GM18858 (cell line): ENCODE measurements around the gene COLEC11.

Source experiments
- ATAC-seq: cut with Tn5 transposase; IDR thresholded peaks from one replicate; pipeline ENCODE4 v1.9.1; 2021; ENCODE audit not compliant: unreplicated experiment

COLEC11 gene

DNA sequence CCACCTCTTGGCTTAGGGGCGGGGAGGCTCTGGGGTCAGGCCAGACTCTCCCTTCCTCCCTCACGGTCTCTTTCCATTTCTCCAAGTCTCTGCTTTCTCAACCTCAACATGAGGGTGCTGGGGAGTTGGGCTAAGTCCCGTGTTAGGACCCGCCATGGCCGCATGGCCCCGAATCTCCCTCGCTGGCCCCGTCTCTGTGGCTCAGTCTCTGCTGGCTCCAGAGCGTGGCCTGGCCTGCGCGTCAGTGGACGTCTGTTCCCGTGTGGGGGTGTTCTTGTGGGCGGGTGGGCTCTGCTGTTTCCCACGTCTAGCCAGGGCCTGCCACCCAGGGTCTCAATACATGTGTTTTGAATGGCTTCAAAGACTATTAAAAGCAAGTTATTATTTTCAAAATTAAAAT lies 75.5 kb downstream of the COLEC11 start:
- ATAC-seq, result no peak

DNA sequence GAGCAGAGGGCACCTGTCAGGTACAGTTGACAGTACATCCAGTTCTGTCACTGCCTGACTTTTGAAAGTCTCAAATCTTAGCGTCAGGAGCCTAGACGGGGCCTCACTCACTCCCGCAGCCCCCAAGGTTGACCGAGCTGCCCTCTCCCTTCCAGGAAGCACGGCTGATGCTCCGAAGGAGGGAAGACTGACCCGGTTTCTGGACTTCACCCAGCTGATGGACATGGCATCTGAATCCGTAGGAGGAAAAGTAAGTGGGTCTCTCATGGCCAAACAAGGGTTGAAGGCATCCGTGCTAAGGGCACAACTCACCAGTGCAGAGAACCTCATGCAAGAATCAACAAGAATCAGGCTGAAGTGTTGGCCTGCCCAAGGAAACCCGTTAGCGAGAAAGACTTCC lies 76.0 kb downstream of the COLEC11 start:
- ATAC-seq, result no peak

DNA sequence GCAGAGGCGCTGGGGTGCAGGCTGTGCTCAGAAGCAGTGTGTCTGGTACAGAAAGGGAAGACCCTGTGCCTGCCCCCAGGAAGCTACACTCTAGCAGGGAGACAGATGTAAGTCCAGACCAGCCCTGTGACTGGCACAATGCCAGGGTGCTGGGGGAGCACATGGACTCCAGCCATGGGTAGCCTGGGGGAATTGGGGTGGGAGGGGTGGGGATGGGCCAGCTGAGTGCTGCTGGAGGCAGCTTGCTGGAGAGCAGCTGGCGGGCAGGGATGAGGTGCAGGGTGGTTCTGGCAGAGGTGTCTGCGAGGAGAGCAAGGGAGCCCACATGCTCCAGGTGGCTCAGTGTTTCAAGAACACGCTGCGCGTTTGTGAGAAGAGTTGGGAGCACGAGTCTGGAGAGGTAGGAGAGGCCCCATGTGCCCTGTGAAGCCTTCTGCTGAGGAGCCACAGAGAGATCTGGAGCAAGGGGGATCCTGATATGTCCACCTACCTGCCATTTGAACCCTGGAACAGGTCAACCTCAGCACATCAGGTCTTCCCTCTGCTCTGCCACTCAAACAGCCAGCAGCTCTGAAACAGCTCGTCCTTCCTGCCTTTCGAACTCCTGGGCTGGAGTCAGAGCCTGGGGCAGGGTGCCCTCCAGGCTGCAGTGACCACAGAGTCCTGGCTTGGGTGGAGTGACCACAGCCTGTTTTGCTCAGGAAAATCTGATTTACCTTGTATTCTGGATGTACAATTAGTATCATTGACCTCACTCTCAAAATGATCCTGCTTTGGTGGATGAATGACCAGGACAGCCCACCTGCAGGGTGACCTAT lies 78.2 kb downstream of the COLEC11 start:
- ATAC-seq, result no peak

DNA sequence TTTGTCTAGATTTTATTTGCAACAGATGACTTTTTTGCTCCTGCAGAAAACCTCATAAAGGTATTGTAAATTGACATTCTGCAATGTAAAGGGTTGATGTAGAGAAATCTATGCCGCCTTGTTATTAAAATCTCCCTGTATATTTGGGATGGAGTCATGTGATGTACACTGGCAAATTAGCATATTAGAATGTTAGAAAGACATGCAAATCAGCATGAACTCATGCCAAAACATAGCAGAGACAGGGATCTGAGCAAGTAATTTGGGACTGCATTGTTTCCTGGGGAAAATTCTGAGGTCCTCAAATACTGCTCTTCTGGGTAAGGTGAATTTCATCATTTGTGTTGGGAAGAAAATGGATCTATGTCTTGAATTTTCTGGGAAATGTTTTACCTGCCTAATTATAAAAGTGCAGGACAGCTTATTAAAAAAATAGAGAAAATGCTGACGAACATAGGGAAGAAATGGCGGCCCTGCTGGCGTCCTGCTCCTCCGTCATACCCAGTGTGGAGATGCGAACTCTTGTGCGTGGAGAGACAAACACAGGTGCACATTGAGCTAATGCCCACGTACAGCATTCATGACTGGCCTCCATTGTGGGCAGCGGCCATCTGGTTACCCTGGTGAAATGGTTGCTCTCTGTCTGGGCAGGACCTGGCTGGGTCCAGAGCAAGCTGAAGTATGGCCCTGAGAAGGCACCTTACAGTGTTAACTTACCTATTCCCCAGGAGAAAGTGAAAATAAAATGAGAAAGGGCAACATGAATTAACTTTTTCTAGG lies 79.3 kb downstream of the COLEC11 start:
- no peak for ATAC-seq

DNA sequence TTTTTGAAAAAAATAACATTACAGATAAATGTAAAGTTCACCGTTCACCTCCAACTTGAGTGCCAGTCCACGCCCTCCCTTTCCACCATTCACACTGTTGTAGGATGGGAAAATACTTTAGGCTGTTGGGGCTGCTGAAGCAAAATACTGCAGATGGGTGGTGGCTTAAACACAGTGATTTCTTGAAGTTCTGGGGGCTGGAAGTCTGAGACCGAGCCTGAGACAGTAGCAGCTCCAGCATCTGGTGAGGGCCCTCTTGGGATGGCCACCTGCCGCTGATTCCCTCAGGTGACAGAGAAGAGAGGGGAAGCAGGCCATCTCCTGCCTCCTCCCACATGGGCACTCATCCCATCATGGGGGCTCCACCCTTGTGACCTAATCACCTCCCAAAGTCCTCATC lies 80.8 kb downstream of the COLEC11 start:
- ATAC-seq, result no peak

DNA sequence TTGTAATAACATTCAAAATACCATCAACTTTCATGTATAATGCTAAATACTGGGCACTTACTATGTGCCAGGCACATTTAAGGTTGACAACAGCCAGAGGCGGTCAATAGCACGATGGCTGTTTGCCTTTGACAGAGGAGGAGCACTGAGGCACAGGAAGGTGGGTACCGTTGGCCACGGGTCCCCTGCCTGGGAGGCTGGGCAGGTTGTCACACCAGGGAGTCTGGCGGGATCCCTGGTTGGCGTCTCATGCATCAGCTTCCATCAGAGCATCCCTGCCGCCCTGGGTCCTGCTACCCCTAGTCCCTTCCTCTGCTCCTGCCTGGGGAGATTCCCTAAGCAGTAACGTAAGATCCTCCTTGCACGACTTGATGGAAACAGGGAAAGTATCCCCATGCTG lies 82.5 kb downstream of the COLEC11 start:
- no peak for ATAC-seq

DNA sequence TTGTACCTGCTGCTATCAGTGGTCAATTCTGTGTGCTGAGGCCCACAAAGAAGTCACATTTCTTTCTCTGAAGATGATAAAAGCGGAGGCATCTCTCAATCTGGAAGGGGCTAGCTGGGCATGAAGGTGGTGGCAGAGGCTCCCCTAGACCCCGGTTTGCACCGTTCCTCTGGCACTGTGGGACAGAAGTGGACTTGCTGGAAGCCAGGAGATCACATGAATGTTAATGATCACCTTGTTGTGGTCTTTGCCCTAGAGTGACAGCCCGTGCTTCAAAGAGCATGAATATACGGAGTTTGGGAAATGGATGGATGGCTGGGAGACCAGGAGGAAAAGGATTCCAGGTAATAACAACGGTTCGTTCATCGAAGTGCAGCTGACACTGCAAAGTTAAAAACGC lies 83.3 kb downstream of the COLEC11 start:
- no peak for ATAC-seq

DNA sequence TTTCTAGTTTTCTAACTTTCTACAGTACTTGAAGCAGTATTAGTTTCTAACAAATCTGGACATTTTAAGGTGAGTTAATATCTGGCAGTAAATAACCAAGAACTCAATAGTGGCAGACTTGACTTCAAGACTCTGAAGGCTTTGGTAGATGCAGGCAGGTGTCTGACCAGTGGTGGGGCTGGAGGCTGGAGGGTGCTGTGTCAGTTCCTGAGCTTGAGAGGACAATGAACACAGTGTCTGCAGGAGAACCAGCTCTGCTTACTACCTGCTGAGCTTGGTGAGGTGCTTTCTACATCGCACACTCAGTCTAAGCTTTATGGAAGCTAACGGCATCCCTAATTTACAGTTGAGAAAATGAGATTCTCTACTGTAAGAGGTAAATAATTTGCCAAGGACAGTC lies 84.3 kb downstream of the COLEC11 start:
- no peak for ATAC-seq

DNA sequence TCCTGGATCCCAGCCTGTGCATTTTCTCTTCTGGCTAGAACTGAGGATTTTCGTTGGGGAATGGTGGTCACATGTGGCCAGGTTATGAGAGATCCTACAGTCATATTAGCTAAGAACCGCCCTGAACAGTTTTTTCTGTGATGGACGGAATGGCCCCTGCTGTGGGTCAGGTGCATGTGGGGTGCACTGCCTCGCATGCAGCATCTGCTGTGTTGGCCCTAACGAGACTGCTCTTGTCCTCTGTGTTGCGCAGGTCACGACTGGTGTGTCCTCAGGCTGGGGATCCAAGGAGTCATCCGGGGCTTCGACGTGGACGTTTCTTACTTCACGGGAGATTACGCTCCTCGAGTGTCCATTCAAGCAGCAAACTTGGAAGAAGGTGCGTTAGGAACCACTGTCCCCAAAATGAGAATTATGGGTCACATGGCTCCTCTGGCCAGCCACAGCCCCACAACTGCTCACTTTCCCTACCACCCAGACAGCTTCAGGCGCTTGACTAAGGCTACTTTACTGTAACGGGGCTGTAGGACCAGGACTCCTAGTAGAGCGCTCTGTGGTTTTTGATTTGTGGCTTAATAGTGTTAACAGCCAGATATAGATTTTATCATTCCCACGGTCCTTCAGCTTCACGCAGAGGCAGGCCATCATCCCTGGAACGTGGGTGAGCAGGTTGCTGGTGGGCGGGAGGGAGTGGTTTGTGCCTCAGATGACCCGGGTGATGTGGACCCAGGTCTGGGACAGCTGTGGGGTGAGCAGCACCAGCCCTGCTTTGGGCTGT lies 84.9 kb downstream of the COLEC11 start:
- ATAC-seq, result no peak

DNA sequence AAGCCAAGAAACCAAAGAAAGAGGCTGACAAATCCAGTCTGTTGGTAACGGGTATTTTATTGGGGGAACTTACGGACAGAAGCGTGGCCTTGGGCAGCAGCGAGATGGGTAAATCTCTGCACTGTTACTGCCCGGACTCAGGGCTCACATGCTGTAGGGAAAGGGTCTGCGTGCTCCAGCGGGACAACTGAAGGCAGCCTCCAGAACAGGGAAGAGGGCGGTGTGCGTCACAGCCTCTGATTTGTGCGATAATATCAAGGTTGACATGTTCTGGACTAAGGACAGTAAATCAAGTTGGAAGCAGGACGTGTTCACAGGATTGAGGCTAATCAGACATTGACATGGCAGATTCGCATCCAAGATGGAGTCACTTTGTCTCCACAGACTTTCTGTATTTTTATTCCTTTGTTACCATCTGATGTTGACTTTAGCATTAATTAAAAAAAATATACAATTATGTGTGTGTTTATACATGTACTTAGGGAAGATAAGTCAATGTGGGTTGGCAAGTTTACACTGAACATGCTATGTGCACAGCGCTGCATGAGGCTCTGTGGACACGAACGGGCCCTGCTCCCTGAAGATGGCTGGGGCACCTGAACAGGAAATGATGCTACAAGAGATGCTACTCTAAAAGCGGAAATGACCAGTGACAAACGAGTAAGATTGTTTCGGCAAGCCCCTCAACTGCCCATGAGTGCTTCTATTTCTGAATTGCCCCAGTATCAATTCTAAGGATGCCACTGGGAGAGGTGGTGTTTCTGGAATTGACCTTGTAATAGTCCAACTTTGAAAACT lies 85.8 kb downstream of the COLEC11 start:
- ATAC-seq, result no peak

DNA sequence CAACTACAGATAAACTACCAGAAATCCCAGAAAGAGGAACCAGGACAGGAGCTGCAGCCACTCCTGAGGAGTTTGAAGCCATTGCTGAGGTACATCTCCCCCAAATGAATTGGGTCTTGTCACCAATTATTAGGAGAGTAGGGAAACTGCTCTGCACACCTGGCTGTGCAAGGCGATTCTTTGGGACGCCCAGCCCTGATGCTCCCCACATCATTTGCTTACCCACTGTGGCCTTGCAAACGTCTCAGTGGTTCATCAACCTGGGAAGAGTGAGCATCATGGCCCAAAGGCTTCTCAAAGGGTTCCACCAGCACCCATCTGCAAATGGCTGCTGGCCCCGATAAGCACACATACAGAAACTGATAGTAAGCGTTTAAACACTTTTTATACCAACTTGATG lies 86.7 kb downstream of the COLEC11 start:
- no peak for ATAC-seq

DNA sequence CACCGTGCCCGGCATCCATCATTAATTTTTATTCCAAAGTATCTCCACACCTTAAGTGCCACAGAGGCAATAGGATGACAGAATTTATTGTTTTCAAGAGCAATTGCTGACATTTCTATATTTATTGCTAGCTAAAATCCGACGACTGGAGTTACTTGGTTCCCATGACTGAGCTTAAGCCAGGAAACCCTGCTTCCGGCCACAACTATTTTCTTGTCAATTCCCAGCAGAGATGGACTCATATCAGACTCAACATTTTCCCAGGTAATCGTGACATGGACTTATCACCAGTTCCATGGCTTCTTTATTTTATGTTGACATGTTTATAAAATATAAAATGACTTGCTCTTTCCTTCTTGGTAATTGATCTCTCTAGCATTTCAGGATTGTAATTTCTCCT lies 87.9 kb downstream of the COLEC11 start:
- no peak for ATAC-seq

DNA sequence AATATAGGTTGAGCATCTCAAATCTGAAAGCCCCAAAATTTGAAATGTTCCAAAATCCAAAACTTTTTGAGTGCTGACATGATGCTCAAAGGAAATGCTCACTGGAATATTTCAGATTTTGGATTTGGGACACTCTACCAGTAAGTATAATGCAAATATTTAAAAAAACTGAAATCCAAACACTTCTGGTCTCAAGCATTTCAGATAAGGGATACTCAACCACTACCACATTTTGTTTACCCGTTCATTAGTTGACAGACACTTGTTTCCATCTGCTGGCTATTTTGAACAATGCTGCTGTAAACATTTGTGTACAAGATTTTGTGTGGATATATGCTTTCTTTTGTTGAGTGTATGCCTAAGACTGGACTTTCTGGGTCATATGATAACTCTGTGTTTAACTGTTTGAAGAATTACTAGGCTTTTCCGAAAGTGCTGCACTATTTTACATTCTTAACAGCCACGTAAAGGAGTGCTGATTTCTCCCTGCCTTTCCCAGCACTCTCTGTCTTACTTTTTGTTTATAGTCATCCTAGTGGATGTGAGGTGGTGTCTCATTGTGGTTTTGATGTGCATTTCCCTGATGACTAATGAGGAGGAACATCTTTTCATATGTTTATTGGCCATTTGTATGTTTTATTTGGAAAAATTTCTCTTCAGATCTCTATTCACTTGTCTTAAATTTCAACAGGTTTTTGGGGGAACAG lies 89.0 kb downstream of the COLEC11 start:
- no peak for ATAC-seq

DNA sequence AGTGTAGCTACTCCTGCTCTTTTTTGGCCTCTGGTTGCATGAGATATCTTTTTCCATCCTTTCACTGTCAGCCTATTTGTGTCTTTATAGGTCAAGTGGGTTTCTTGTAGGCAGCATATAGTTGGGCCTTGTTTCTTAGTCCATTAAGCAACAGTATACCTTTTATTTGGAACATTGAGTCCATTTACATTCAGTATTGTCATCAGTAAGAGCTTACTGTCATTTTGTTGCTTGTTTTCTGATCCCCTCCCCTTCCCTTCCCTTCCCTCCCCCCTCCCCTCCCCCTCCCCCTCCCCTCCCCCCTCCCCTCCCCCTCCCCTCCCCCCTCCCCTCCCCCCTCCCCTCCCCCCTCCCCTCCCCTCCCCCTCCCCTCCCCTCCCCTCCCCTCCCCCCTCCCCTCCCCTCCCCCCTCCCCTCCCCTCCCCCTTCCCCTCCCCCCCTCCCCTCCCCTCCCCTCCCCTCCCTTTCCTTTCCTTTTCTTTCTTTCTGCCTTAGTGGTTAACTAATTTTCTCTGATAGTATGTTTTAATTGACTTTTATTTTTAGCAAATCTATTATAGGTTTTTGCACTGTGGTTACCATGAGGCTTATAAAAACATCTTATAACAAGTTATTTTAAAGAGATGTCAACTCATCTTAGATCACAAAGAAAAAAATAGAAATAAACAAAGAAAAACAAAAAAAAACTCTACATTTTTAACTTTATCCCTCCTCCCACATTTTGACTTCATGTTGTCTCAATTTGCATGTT lies 95.3 kb downstream of the COLEC11 start:
- no peak for ATAC-seq

DNA sequence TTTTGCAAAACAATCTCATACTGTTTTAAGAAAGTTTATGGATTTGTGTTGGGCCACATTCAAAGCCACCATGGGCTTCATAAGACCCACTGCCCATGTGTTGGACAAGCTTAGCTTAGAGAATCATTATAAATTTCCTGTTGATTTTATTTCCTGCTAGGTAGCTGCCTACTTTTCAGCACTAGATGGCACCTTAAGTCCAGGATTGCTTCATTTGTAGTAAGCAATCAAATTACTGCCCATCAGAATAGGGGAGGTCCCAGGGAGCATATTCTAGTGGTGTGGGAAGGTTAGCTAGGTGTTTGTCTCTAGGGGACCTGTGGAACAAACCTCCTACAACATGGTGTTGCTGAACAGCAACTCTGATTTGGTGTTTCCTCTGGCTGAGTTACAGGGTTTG lies 97.5 kb downstream of the COLEC11 start:
- no peak for ATAC-seq
